Osteoblast (primary cell): Measurements from ENCODE around the gene BCAP31. TPM values are rescaled to one million over a fixed set of nuclear protein-coding genes. Genes with fewer than 3 reads are reported as not detected.

Experiments
- DNase-seq: peaks from one replicate; pipeline ENCODE4 v3.0.0; 2011; ENCODE audit warnings: low spot score, mixed read lengths; ENCODE audit not compliant: insufficient read length; ENCODE audit errors: missing footprints
- H2AFZ ChIP-seq: 2 replicates; pipeline ENCODE4 v1.6.0; 2011; ENCODE audit warnings: mild to moderate bottlenecking, low read length
- H3K27ac ChIP-seq: 2 replicates; pipeline ENCODE4 v1.5.1; 2011; ENCODE audit warnings: mild to moderate bottlenecking, low read depth, low read length, moderate library complexity
- H3K27me3 ChIP-seq: 2 replicates; pipeline ENCODE4 v1.6.0; 2012; ENCODE audit warnings: mild to moderate bottlenecking, control low read depth, inconsistent platforms, low read length, moderate library complexity; ENCODE audit not compliant: insufficient read depth
- H3K36me3 ChIP-seq: 2 replicates; pipeline ENCODE4 v1.5.1; 2011; ENCODE audit warnings: mild to moderate bottlenecking, low read length, control low read depth, moderate library complexity; ENCODE audit not compliant: insufficient read depth
- H3K4me1 ChIP-seq: 2 replicates; pipeline ENCODE4 v1.5.1; 2011; ENCODE audit warnings: mild to moderate bottlenecking, low read length, control low read depth, moderate library complexity; ENCODE audit not compliant: insufficient read depth
- H3K4me2 ChIP-seq: 2 replicates; pipeline ENCODE4 v1.6.0; 2011; ENCODE audit warnings: mild to moderate bottlenecking, low read length; ENCODE audit not compliant: insufficient read depth
- H3K4me3 ChIP-seq: fragments of 200-600 bp; sonication (generic); 3 replicates; pipeline ENCODE4 v1.5.1; 2012; ENCODE audit warnings: mild to moderate bottlenecking, low read length, inconsistent platforms; ENCODE audit not compliant: insufficient read depth
- H3K79me2 ChIP-seq: 2 replicates; pipeline ENCODE4 v1.6.0; 2012; ENCODE audit warnings: mild to moderate bottlenecking, low read length, control low read depth, inconsistent platforms; ENCODE audit not compliant: insufficient read depth
- H3K9me3 ChIP-seq: 2 replicates; pipeline ENCODE4 v1.5.1; 2011; ENCODE audit warnings: low read depth, low read length, control low read depth
- H4K20me1 ChIP-seq: 2 replicates; pipeline ENCODE4 v1.6.0; 2012; ENCODE audit warnings: mild to moderate bottlenecking, low read length, control low read depth; ENCODE audit not compliant: insufficient read depth
- total RNA-seq: library from RNA; depleted of rRNA; stranded (reverse); fragments of >200 nt; gene quantifications from 2 replicates; pipeline ENCODE4 v1.2.3, GENCODE V29; 2012
- TF ChIP-seq, protein P1 (sequence below): IDR thresholded peaks from 2 replicates; pipeline ENCODE4 v1.5.1; 2011; ENCODE audit warnings: mild to moderate bottlenecking, low read depth, low read length, moderate library complexity; ENCODE audit errors: extremely low read depth

The BCAP31 gene
- total RNA-seq, 1 donor, result 118 TPM

DNA sequence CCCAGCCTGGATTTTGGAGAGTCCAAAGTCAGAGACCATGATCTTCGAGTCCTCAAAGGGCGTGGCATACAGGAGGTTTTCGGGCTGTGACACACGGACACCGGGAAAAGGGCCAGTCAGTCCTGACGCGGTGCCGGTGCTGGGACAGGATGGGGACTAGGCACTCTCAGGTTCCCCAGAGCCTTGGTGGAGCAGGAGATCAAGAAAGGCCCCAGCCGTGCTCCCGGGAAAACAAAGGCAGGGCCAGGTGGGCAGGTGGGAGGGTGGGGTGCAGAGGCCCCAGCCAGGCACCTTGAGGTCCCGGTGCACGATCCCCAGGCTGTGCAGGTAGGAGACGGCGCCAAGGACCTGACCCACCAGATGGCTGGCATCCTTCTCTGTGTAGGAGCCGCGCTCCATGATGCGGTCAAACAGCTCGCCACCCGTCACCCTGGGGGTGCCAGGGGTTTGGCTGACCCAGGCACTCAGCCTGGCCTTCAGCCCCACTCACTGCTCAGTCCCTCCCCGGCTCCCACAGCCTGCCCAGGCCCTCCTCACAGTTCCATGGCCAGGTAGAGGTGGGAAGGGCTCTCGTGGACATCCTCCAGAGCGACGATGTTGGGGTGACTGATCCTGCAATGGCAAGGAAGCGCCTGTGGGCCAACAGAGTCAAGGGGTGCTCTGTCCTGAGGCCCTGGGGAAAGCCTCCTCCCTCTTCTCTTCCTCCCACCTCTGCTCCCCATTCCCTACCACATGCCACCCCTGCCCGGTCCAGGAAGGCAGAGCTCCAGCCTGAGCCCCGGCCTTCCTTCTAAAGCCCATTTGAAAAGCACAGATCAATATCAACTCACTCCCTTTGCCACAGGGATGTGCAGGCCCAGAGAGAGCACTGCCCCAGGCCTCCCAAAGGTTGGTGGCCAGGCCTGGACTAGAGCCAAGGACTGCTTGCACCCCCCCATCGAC is 52.3 kb downstream of the BCAP31 start:
- Histone ChIP-seq H3K4me2 (no peak overlapping the region), H3K4me1 (no peaks in the 10 kb centered on the region), H3K4me3 (no peak overlapping the region), H2AFZ (no peak overlapping the region), H3K27ac (no peak overlapping the region), H3K36me3 (no peaks in the 10 kb centered on the region), H3K79me2 (no peaks in the 10 kb centered on the region), H4K20me1 (no peaks in the 10 kb centered on the region), H3K9me3 (no peaks in the 10 kb centered on the region), H3K27me3 (peaks cover 12% of the 10 kb centered on the region)
- DNase-seq, result peak; percentile 79
- TF ChIP-seq, protein P1, sequence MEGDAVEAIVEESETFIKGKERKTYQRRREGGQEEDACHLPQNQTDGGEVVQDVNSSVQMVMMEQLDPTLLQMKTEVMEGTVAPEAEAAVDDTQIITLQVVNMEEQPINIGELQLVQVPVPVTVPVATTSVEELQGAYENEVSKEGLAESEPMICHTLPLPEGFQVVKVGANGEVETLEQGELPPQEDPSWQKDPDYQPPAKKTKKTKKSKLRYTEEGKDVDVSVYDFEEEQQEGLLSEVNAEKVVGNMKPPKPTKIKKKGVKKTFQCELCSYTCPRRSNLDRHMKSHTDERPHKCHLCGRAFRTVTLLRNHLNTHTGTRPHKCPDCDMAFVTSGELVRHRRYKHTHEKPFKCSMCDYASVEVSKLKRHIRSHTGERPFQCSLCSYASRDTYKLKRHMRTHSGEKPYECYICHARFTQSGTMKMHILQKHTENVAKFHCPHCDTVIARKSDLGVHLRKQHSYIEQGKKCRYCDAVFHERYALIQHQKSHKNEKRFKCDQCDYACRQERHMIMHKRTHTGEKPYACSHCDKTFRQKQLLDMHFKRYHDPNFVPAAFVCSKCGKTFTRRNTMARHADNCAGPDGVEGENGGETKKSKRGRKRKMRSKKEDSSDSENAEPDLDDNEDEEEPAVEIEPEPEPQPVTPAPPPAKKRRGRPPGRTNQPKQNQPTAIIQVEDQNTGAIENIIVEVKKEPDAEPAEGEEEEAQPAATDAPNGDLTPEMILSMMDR, result no peak

DNA sequence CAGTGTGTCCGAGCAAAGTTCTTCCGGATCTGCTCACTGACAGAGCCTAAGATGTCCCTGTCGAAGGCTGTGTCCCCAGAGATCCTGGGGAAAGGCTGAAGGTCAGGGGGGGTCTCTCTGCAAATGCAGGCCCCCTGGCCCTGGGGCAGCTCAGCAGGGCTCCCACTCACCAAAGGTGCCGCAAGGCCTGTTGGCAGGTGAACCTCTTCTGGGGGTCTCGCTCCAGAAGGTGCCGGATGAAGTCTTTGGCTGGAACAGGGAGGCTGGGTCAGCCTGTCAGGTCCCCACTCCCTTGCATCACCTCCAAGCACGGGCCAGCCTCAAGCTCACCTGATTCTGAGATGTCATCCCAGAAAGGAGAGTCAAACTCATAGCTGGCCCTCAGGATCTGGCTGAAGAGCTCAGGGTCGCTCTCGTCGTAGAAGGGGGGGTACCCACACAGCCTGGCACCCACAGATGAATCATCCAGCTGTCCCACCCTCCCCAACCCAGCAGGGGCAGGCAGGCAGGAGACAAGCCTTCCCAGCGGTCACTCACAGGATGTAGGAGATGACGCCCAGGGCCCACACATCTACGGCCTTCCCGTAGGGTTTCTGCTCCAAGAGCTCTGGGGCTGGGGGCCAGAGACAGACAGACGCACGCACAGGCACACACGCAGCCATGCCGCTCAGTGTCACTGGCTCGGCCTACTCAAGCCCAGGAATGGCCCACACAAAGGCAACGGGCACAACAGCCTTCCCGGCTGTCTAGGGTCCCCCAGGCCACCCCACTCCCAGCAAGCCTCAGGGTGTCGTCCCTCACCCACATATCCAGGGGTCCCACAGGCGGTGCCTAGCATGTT is 53.2 kb downstream of the BCAP31 start:
- H3K36me3 ChIP-seq, result no peaks in the 10 kb centered on the region
- H3K4me3 ChIP-seq, result no peak overlapping the region
- no peaks in the 10 kb centered on the region for H3K79me2 ChIP-seq
- no peak overlapping the region for H2AFZ ChIP-seq
- no peak overlapping the region for H3K4me2 ChIP-seq
- H4K20me1 ChIP-seq, result no peaks in the 10 kb centered on the region
- TF ChIP-seq, protein P1, result no peak
- peaks cover 15% of the 10 kb centered on the region for H3K27me3 ChIP-seq
- H3K4me1 ChIP-seq, result no peaks in the 10 kb centered on the region
- H3K27ac ChIP-seq, result no peak overlapping the region
- H3K9me3 ChIP-seq, result no peaks in the 10 kb centered on the region
- peak; percentile 80 for DNase-seq

DNA sequence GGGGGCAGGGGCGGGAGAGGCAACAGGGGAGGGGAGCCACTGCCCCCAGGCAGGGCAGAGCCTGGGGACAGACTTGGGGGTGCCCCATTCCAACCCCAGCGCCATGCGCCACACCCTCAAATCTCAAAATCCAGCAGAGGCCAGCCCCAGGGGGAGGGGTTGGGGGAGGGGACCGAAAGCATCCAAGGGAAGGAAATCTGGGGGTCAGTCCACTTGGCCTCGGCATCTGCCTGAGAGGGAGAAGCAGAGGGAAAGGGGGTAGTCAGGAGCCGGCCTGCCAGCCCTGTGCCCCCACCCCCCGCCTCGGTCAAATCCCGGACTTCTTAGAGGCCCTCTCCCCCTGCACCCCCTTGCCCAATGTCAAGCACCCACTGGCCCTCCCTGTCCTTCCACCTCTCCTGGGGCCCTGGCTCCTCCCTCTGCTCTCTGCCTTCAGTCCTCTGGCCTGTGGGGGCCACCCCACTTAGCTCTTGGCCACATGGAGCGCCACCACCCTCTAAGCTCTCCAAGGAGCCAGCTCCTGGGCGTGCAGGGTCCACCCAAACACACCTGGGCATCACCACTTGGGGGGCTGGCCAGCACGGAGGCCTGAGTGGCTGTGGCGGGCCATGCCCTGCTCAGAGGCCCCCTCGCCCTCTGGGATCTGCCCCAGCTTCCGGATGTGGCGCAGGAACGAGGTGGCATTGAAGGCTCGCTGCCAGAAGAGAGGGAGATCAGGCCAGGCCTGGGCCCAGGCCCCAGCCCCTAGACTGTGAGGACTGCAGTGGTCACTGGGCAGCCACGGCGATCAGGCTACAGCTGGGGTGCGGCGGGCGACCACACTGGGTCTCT is 54.1 kb downstream of the BCAP31 start:
- Histone ChIP-seq H3K4me3 (no peak overlapping the region), H3K79me2 (no peaks in the 10 kb centered on the region), H3K27me3 (peaks cover 21% of the 10 kb centered on the region), H3K9me3 (peaks cover 2% of the 10 kb centered on the region), H3K36me3 (no peaks in the 10 kb centered on the region), H3K4me1 (no peaks in the 10 kb centered on the region), H3K27ac (no peak overlapping the region), H3K4me2 (no peak overlapping the region), H4K20me1 (no peaks in the 10 kb centered on the region), H2AFZ (no peak overlapping the region)
- TF ChIP-seq, protein P1, result no peak
- DNase-seq, result peak; percentile 56
